Urothelium cell line (cell line): ENCODE data around the gene SMOC2.

Experiments
- DNase-seq: peaks from one replicate; pipeline ENCODE4 v3.0.0; 2011; ENCODE audit warnings: low spot score, mixed read lengths
- FAIRE-seq: peaks from 2 replicates; lab custom pipeline; 2011; peaks lifted over from hg19 to GRCh38; lab: Jason Lieb, UNC

SMOC2 gene

GRCh38 chr6:168475188-168476013 lies 34.4 kb downstream of the SMOC2 start:
- FAIRE-seq (no peak), DNase-seq (no peak)

DNA sequence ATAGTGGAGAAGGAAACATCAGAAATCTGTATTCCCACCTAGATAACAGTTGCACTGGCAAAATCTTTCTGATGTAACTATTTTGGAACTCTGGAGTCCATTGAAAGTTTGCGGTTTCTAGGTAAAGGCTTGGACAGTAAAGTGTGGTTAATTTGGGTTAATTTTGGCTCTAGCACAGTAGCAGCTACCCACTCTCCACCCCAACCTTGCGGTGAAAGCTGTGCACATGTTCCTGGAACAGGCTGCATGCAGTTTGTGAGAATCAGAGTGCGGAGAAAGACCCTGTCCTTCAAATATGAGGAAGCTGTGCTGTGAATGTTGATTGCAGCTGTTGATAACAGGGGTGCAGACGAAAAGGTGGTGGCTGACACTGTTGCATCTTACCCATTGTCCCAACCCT lies 38.4 kb downstream of the SMOC2 start:
- no peak for FAIRE-seq
- no peak for DNase-seq

GRCh38 chr6:168480481-168480880 lies 39.5 kb downstream of the SMOC2 start:
- DNase-seq (no peak), FAIRE-seq (no peak)

- FAIRE-seq (no peak), DNase-seq (no peak)
These were observed 44.8 kb downstream of the SMOC2 start for GRCh38 chr6:168485818-168486217.

DNA sequence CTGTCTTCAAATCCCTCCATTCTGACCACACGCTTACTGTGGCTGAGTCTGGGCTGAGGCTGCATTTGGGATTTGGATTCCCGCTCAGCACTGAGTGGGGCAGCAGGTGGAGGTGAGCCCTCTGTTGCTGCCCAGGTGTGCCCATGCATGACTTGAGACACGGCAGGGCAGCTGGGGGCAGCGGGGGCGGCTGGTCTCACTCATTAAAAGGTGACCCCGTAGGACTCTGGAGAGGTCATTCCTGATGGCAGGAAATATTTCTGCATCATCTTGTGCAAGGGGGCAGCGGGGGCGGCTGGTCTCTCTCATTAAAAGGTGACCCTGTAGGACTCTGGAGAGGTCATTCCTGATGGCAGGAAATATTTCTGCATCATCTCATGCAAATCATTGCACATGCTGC lies 49.8 kb downstream of the SMOC2 start:
- DNase-seq (no peak), FAIRE-seq (no peak)

DNA sequence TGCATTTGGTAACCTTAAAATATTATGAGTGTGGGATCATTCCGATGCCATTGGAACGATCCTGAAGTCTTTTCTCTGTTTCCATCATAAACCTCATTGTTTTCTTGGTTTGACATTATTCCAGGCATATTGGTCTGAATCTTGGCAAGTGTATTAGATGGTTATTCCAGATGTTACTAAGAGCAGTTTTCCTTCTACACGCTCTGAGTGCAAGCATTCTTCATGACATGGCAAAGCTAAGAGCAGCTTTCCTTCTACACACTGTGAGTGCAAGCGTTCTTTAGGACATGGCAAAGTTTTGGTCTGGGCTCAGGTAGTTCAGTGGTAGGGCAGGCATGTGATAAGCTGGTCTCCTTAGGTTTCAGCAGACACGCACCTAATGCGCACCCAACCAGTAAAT lies 53.0 kb downstream of the SMOC2 start:
- no peak for FAIRE-seq
- DNase-seq = no peak

DNA sequence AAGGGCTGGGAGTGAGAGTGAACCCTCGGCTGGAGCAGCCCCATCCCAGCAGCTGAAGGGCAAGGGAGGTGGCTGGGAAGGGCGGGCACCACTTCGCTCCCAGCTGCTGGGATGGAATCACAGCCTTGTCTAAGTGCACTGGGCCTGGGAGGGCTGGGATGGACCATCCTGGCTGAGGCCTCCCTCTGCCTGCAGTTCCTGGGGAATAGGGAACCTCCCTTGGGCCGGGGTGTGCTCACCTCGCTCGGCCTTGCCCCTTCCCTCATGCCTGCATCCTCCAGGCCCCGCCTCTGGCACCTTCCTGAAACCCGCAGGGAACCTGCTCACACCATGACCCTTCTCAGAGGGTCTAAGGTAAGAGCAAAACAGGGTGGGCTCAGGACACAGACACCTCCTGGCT lies 53.7 kb downstream of the SMOC2 start:
- no peak for FAIRE-seq
- DNase-seq = no peak

DNA sequence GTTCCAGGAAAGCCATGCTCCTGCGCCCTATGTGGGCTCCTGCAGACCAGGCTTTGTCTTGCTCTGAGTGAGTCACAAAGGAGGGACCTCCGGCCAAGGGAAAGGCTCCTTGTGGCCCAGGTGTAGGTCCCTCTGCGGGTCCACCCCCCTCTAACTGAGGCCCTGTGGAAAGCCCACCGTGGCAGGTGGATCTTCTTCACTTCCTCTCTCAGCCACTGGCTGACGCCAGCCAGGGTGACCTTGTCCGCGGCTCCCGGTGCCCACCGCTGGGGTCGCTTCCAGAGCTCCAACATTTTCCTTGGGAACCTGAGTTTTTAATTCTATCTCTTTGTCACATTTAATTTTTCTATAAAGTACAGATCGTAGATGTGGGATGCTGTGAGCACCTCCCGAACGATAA lies 54.1 kb downstream of the SMOC2 start:
- FAIRE-seq (no peak), DNase-seq (no peak)

GRCh38 chr6:168495636-168496035 lies 54.7 kb downstream of the SMOC2 start:
- DNase-seq = no peak
- no peak for FAIRE-seq

DNA sequence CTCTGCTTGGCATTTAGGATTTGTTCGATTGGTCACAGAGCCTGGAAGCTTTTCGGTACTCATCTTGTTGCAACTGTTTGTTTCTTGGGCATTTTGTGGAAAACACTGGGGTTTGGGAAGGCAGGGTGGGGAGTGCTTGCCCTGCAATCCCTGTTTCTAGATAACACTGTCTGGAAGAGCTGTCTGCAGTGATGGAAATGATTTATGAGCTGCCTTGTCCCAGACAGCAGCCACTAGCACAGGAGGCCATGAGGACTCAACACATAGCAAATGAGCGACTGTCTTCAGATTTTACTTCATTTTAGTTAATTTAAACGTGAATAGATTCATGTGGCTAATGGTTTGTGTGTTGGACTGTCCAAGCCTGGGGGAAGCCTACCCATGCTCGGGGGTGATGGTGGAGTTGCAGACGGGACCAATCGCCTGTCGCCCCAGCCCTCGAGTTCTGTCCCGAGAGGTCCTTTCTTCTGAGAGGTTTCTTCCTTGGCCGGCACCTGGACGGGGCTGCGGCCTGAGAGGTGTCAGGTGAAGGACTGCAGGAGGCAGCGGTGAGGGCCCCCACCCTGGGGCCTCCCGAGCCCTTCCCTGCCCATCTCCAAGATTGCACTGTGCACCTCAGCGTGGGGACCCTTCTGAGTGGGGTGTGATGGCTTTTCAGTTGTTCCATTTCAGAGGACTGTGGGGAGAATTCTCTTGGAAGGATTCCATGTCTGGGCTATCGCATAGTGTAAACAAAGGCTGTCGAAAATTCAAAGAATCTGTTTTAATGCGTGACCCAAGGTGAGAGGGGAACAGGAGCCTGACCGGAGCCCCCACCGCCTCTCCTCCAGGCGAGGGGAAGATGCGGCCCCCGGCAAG lies 55.4 kb downstream of the SMOC2 start:
- FAIRE-seq = no peak
- DNase-seq = no peak

DNA sequence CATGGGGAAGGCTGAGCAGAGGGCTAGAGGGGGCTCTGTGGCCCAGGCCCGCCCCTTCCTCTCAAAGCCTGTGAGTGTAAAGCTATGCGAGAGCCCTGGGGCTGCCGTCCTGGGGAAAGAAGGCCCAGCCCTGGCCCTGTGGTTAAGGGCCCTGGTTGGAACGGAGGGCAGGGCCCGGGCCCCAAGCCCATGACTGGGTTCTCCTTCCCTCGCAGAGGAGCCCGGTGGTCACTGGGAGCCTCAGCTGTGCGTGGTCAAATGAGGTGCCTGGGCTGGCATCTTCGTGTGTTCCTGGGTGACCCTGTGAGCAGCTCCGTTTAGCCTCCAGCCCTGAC lies 56.0 kb downstream of the SMOC2 start:
- FAIRE-seq = no peak
- no peak for DNase-seq

GRCh38 chr6:168497381-168497780 lies 56.4 kb downstream of the SMOC2 start:
- FAIRE-seq = no peak
- DNase-seq = no peak

DNA sequence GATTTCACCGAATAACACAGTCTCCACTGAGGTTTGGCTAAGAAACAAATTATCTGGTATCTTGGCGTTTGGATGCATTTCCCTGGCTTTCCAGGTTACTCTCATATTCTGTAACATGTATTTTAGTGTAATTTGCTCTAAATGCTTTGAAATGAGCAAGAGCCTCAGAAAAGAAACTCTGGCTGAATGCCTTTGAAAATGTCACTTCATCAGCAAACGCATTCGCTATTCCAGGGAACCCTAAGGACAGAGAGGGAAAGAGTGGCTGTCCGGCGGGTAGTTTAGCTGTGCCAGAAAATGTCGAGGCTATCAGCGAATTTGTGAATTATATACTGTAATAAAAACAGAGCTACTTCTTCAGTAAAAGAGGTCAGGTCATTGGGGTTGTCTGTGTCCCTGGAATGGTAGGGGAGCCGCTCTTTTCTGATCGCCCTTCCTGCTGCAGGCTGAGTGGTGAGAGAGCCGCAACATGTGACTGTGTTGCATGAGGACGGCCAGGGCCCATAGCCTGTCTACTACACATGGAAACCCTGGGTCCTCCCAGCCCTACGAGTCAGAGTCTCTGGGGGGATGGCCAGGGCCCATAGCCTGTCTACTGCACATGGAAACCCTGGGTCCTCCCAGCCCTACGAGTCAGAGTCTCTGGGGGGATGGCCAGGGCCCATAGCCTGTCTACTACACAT lies 57.3 kb downstream of the SMOC2 start:
- FAIRE-seq = no peak
- DNase-seq = no peak

GRCh38 chr6:168499045-168499650 lies 58.2 kb downstream of the SMOC2 start:
- FAIRE-seq = no peak
- DNase-seq = no peak

GRCh38 chr6:168500519-168500918 lies 59.5 kb downstream of the SMOC2 start:
- no peak for FAIRE-seq
- no peak for DNase-seq

DNA sequence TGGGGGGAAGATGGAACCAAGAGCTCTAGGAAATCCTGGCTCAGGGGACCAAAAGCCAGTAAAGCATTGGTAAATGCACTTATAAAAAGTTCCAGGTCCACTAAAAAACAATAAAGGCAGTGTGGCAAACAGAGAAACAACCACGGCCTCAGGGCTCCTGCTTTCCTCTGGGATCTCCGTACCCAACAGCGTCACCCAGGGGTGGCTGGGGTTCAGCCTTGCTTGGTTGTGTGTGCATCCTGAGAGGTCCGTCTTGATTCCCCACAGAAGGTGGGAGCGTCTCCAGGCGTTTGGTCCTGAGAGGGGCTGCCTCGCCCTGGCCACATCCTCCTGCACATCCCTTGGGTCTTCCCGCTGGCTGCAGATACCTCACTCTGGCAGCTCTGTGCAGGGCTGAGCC lies 60.6 kb downstream of the SMOC2 start:
- FAIRE-seq = no peak
- no peak for DNase-seq

DNA sequence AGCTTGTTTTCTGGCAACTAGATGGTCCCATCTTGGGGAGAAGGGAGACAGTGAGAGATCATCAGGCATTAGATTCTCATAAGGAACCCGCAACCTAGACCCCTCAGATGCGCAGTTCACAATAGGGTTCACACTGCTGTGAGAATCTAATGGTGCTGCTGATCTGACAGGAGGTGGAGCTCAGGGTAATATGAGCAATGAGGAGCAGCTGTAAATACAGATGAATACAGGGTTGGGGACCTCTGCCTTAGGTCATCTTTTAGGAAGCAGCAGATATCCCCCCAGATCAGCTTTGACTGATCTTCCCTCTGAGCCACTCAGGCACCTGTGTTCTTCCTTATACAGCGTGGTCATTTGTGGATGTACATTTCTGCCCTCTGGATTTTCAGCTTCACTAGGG lies 63.4 kb downstream of the SMOC2 start:
- DNase-seq (no peak), FAIRE-seq (no peak)

DNA sequence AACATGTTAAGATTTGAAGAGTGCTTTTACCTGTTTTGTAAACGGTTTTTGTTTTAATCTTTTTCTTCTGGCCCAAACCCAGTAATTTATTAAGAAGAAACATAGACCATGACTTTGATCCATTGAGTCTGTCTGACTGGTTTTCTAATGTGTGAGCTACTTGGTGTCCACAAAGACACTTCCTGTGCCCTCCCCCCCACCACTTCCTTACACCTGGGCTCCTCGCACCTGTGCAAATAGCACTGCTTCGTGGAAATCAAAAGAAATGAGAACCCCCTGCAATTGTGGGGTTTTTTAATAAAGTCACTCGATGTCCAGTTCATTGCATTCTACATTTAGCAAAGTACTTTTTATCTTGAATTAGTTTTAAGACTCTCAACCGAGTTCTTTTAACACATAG lies 65.5 kb downstream of the SMOC2 start:
- FAIRE-seq (no peak), DNase-seq (no peak)

DNA sequence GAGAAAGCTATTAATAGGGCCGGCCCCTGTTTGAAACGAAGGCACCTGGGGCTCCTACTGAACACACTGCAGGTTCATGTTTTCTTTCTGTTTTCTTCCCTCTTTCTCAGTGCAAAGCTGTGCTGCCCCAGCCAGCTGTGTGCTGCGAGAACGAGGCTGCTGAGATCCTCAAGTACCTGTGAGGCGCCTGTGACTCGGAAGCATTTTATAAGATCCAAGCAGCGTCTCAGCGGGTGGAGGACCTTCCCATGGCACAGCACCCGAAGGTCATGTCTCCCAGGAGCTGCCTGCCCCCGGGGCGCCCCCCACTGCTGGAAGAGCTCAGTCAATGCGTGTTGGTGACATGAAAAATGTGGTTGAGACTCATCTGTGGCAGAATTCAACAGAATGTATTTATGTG lies 66.3 kb downstream of the SMOC2 start:
- DNase-seq (no peak), FAIRE-seq (no peak)

DNA sequence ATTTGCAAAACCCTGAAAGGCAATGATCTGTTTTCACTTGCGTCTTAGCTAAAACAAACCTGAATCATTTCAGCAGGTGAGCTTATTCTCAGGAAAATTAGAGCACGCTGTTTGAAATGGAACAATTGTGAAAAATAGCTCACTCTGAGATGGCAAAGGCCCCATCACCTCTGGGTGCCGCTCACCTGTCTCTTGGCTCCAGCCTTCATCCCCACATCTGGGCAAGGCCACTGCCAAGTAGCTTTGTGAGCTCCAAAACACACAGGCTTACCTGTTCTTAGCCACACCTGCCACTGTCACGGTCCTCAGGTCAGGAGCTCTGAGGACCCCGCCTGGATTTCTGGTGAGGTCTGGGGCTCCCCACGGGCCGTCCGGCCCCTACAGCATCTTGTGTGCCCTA lies 66.7 kb downstream of the SMOC2 start:
- FAIRE-seq (no peak), DNase-seq (no peak)

DNA sequence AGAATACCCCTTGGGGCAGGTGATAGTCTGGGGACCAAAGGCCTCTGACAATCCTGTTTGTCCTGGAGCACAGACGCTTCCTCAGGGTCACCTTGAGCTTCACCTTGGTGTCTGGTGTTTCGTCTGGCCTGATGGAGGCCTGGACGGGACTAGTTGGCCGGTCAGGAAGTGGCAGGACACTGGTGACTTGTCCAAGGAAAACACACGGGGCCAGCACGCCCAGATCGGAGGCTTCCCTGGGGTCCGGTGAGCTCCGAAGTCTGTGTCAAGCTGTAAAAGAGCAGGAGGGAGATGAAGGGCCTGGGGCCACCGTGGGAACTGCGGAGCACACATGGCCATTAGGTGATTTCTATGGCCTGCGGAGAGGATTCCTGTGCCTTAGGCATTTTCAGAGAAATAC lies 67.9 kb downstream of the SMOC2 start:
- DNase-seq (no peak), FAIRE-seq (no peak)
